Neural cell (in vitro differentiated cells): ENCODE data around the gene TSPAN8. TPM values are rescaled to one million over a fixed set of nuclear protein-coding genes. Genes with fewer than 3 reads are reported as not detected.

ENCODE experiments used
- H2AFZ ChIP-seq: fragments of 200-600, 300-800 bp; sonication (generic), shearing (Covaris generic); 2 replicates; pipeline ENCODE4 v1.6.0; 2014; ENCODE audit warnings: low read depth, mild to moderate bottlenecking, antibody characterized with exemption, low read length, moderate library complexity
- H3F3A ChIP-seq: fragments of 200-600 bp; shearing (Covaris generic); 2 replicates; pipeline ENCODE4 v1.6.1; 2016; ENCODE audit warnings: mild to moderate bottlenecking, moderate library complexity, mixed read lengths, antibody characterized with exemption, low read length; ENCODE audit not compliant: insufficient read depth, poor library complexity, severe bottlenecking
- H3K27ac ChIP-seq: fragments of 200-600, 300-800 bp; sonication (generic), shearing (Covaris generic); 2 replicates; pipeline ENCODE4 v1.5.1; 2014; ENCODE audit warnings: mild to moderate bottlenecking, low read length, moderate library complexity
- H3K27me3 ChIP-seq: fragments of 300-800, 200-600 bp; sonication (generic), shearing (Covaris generic); 2 replicates; pipeline ENCODE4 v1.6.0; 2014; ENCODE audit warnings: mild to moderate bottlenecking, low read depth, low read length, moderate library complexity; ENCODE audit not compliant: insufficient read depth
- H3K36me3 ChIP-seq: fragments of 300-800, 200-600 bp; sonication (generic), shearing (Covaris generic); 2 replicates; pipeline ENCODE4 v1.5.1; 2014; ENCODE audit warnings: mild to moderate bottlenecking, antibody characterized with exemption, low read length, moderate library complexity; ENCODE audit not compliant: insufficient read depth
- H3K4me2 ChIP-seq: fragments of 300-800, 200-600 bp; sonication (generic), shearing (Covaris generic); 2 replicates; pipeline ENCODE4 v1.6.0; 2014; ENCODE audit warnings: mild to moderate bottlenecking, low read length
- H3K4me3 ChIP-seq: fragments of 300-800, 200-600 bp; sonication (generic), shearing (Covaris generic); 2 replicates; pipeline ENCODE4 v1.5.1; 2014; ENCODE audit warnings: mild to moderate bottlenecking, low read length, moderate library complexity
- H3K79me2 ChIP-seq: fragments of 200-600 bp; shearing (Covaris generic); replicated peaks from 2 replicates; pipeline ENCODE4 v1.6.0; 2014; ENCODE audit warnings: mild to moderate bottlenecking, low read length, moderate library complexity; ENCODE audit not compliant: insufficient read depth
- H3K9ac ChIP-seq: fragments of 300-800, 200-600 bp; sonication (generic), shearing (Covaris generic); 2 replicates; pipeline ENCODE4 v1.6.1; 2016; ENCODE audit warnings: mild to moderate bottlenecking, low read length, mixed read lengths
- H3K9me2 ChIP-seq: fragments of 200-600 bp; shearing (Covaris generic); 2 replicates; pipeline ENCODE4 v1.6.1; 2016; ENCODE audit warnings: mild to moderate bottlenecking, low read length, mixed read lengths; ENCODE audit not compliant: insufficient read depth
- H3K9me3 ChIP-seq: fragments of 200-600, 300-800 bp; sonication (generic), shearing (Covaris generic); 2 replicates; pipeline ENCODE4 v1.6.1; 2016; ENCODE audit warnings: mild to moderate bottlenecking, mixed run types, low read length, moderate library complexity, mixed read lengths
- H4K20me1 ChIP-seq: fragments of 200-600 bp; shearing (Covaris generic); 2 replicates; pipeline ENCODE4 v1.6.1; 2016; ENCODE audit warnings: mild to moderate bottlenecking, mixed run types; ENCODE audit not compliant: insufficient read depth
- CTCF ChIP-seq: fragments of 450-650 bp; IDR thresholded peaks from 2 replicates; pipeline ENCODE4 v1.5.1; 2014; ENCODE audit warnings: antibody characterized with exemption, mild to moderate bottlenecking, moderate library complexity; ENCODE audit not compliant: poor library complexity, severe bottlenecking
- EP300 ChIP-seq: fragments of 450-650 bp; conservative IDR thresholded peaks from 2 replicates; pipeline ENCODE4 v1.6.1; 2014; ENCODE audit warnings: antibody characterized with exemption, mild to moderate bottlenecking, moderate library complexity; ENCODE audit not compliant: poor library complexity, severe bottlenecking
- EZH2 ChIP-seq: fragments of 200-600, 300-800 bp; shearing (Covaris generic), sonication (generic); IDR thresholded peaks from 2 replicates; pipeline ENCODE4 v1.6.1; 2014; ENCODE audit warnings: antibody characterized with exemption, low read length, borderline replicate concordance, mild to moderate bottlenecking; ENCODE audit not compliant: insufficient read depth, poor library complexity, severe bottlenecking
- MXI1 ChIP-seq: fragments of 450-650 bp; conservative IDR thresholded peaks from 2 replicates; pipeline ENCODE4 v1.6.1; 2014; ENCODE audit warnings: antibody characterized with exemption, mild to moderate bottlenecking; ENCODE audit not compliant: poor library complexity, severe bottlenecking
- POLR2AphosphoS5 ChIP-seq: IDR thresholded peaks from 2 replicates; pipeline ENCODE4 v1.6.1; 2012
- RAD21 ChIP-seq: fragments of 450-650 bp; conservative IDR thresholded peaks from 2 replicates; pipeline ENCODE4 v1.6.1; 2014; ENCODE audit warnings: antibody characterized with exemption, mild to moderate bottlenecking, moderate library complexity
- SMC3 ChIP-seq: fragments of 450-650 bp; conservative IDR thresholded peaks from 2 replicates; pipeline ENCODE4 v1.6.1; 2014; ENCODE audit warnings: antibody characterized with exemption, mild to moderate bottlenecking, moderate library complexity; ENCODE audit not compliant: poor library complexity
- TAF1 ChIP-seq: IDR thresholded peaks from 2 replicates; pipeline ENCODE4 v1.6.1; 2012; ENCODE audit warnings: low read depth
- polyA plus RNA-seq: library from polyadenylated mRNA; depleted of rRNA; stranded (reverse); fragments of >200 nt; gene quantifications from 2 replicates; pipeline ENCODE4 v1.2.3, GENCODE V29; 2014
- TF ChIP-seq, protein P1 (sequence below): IDR thresholded peaks from 2 replicates; pipeline ENCODE4 v1.6.1; 2012; ENCODE audit warnings: borderline replicate concordance

Gene TSPAN8
- polyA plus RNA-seq, 1 donor from 2014 or later: not detected

DNA sequence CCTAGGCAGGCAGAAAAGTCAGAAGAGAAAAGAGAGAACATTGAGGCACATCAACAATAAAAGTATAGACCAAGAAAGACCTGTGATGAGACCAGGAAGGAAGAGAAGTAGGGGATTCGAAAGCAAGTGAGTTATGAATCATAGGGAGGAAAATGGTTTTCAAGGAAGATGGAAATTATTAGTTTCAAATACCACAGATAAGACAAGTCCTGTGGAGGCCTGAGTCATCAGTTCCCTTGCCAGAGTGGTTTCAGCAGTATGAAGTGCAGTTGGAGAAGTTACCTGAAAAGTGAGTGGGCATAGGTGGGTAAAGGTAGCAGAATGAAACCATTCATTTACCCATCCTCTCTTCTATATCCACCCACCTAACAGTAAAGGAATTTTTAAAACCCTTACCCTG, 25.2 kb upstream of the TSPAN8 start:
- no peak overlapping the region for H3K4me2 ChIP-seq
- no peak overlapping the region for H3K27ac ChIP-seq
- no peak overlapping the region for H2AFZ ChIP-seq
- H3K4me3 ChIP-seq: no peak overlapping the region
- no peaks in the 10 kb centered on the region for H4K20me1 ChIP-seq
- H3K79me2 ChIP-seq: no peaks in the 10 kb centered on the region
- H3K27me3 ChIP-seq: no peaks in the 10 kb centered on the region
- H3K9ac ChIP-seq: no peak overlapping the region
- no peaks in the 10 kb centered on the region for H3K9me2 ChIP-seq
- no peak for TF ChIP-seq CTCF
- no peak for TF ChIP-seq TAF1
- no peak for TF ChIP-seq MXI1
- TF ChIP-seq POLR2AphosphoS5: no peak
- TF ChIP-seq, protein P1, sequence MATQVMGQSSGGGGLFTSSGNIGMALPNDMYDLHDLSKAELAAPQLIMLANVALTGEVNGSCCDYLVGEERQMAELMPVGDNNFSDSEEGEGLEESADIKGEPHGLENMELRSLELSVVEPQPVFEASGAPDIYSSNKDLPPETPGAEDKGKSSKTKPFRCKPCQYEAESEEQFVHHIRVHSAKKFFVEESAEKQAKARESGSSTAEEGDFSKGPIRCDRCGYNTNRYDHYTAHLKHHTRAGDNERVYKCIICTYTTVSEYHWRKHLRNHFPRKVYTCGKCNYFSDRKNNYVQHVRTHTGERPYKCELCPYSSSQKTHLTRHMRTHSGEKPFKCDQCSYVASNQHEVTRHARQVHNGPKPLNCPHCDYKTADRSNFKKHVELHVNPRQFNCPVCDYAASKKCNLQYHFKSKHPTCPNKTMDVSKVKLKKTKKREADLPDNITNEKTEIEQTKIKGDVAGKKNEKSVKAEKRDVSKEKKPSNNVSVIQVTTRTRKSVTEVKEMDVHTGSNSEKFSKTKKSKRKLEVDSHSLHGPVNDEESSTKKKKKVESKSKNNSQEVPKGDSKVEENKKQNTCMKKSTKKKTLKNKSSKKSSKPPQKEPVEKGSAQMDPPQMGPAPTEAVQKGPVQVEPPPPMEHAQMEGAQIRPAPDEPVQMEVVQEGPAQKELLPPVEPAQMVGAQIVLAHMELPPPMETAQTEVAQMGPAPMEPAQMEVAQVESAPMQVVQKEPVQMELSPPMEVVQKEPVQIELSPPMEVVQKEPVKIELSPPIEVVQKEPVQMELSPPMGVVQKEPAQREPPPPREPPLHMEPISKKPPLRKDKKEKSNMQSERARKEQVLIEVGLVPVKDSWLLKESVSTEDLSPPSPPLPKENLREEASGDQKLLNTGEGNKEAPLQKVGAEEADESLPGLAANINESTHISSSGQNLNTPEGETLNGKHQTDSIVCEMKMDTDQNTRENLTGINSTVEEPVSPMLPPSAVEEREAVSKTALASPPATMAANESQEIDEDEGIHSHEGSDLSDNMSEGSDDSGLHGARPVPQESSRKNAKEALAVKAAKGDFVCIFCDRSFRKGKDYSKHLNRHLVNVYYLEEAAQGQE: no peak
- no peak for TF ChIP-seq RAD21
- no peak for TF ChIP-seq SMC3
- no peak for TF ChIP-seq EZH2
- TF ChIP-seq EP300: no peak
- no peaks in the 10 kb centered on the region for H3F3A ChIP-seq
- H3K9me3 ChIP-seq: no peaks in the 10 kb centered on the region
- no peaks in the 10 kb centered on the region for H3K36me3 ChIP-seq

DNA sequence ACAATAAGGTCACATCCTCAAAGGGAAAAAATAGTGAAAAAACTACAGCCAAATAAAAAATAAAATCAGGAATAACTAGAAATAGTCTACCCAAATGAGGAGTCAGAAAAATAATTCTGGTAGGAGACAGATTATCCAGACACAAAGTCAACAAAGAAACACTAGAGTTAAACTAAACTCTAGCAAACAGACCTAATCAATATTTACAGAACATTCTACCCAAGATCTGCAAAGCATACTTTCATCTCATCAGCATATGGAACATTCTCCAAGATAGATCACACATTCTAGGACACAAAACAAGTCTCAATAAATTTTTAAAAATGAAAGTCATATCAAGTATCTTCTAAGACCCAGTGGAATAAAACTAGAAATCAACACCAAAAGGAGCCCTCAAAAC, 20.4 kb upstream of the TSPAN8 start:
- H3K9me2 ChIP-seq: no peaks in the 10 kb centered on the region
- no peak overlapping the region for H3K4me3 ChIP-seq
- no peaks in the 10 kb centered on the region for H3K9me3 ChIP-seq
- H3K27ac ChIP-seq: no peak overlapping the region
- no peak for TF ChIP-seq EP300
- TF ChIP-seq POLR2AphosphoS5: no peak
- TF ChIP-seq EZH2: no peak
- no peak for TF ChIP-seq CTCF
- TF ChIP-seq TAF1: no peak
- no peak for TF ChIP-seq SMC3
- TF ChIP-seq, protein P1: no peak
- no peak for TF ChIP-seq MXI1
- TF ChIP-seq RAD21: no peak
- no peaks in the 10 kb centered on the region for H3K27me3 ChIP-seq
- no peak overlapping the region for H3K9ac ChIP-seq
- H3K36me3 ChIP-seq: no peaks in the 10 kb centered on the region
- no peaks in the 10 kb centered on the region for H4K20me1 ChIP-seq
- no peak overlapping the region for H3K4me2 ChIP-seq
- H2AFZ ChIP-seq: no peak overlapping the region
- H3F3A ChIP-seq: no peaks in the 10 kb centered on the region
- H3K79me2 ChIP-seq: no peaks in the 10 kb centered on the region
